Fibroblast of skin of right biceps (primary cell): ENCODE results near the gene LRMDA.

Source experiments
- DNase-seq: peaks from one replicate; pipeline ENCODE4 v3.0.0-alpha.2; 2013

LRMDA gene

GRCh38 chr10:75852851-75853484 is 421.5 kb downstream of the LRMDA start:
- no peak for DNase-seq

GRCh38 chr10:75857269-75857846 is 425.9 kb downstream of the LRMDA start:
- no peak for DNase-seq

- DNase-seq, result no peak
Observed at GRCh38 chr10:75857896-75858295, 426.5 kb downstream of the LRMDA start.

GRCh38 chr10:75858339-75858738 is 426.9 kb downstream of the LRMDA start:
- no peak for DNase-seq

GRCh38 chr10:75859141-75859540 is 427.7 kb downstream of the LRMDA start:
- no peak for DNase-seq

GRCh38 chr10:75860009-75860408 is 428.6 kb downstream of the LRMDA start:
- no peak for DNase-seq

- DNase-seq, result no peak
Observed at GRCh38 chr10:75861582-75861981, 430.2 kb downstream of the LRMDA start.

- DNase-seq, result no peak
Observed at GRCh38 chr10:75862935-75863334, 431.5 kb downstream of the LRMDA start.

- no peak for DNase-seq
Observed at GRCh38 chr10:75864717-75865116, 433.3 kb downstream of the LRMDA start.

- peak; percentile 69 for DNase-seq
Observed at GRCh38 chr10:75865413-75866299, 434.2 kb downstream of the LRMDA start.

- no peak for DNase-seq
Observed at GRCh38 chr10:75866300-75866625, 434.8 kb downstream of the LRMDA start.

- no peak for DNase-seq
Observed at GRCh38 chr10:75866731-75867130, 435.3 kb downstream of the LRMDA start.

- DNase-seq, result no peak
Observed at GRCh38 chr10:75868574-75868973, 437.1 kb downstream of the LRMDA start.

GRCh38 chr10:75870039-75870645 is 438.7 kb downstream of the LRMDA start:
- peak; percentile 23 for DNase-seq

GRCh38 chr10:75875740-75876139 is 444.3 kb downstream of the LRMDA start:
- no peak for DNase-seq

GRCh38 chr10:75876710-75877109 is 445.3 kb downstream of the LRMDA start:
- no peak for DNase-seq

- no peak for DNase-seq
Observed at GRCh38 chr10:75877877-75878276, 446.5 kb downstream of the LRMDA start.

- DNase-seq, result no peak
Observed at GRCh38 chr10:75878586-75878985, 447.2 kb downstream of the LRMDA start.

GRCh38 chr10:75880031-75880775 is 448.8 kb downstream of the LRMDA start:
- DNase-seq, result no peak

GRCh38 chr10:75883081-75884072 is 452.0 kb downstream of the LRMDA start:
- no peak for DNase-seq

GRCh38 chr10:75884808-75885207 is 453.4 kb downstream of the LRMDA start:
- no peak for DNase-seq

GRCh38 chr10:75887369-75887768 is 455.9 kb downstream of the LRMDA start:
- DNase-seq, result no peak
